ENCODE measurements around the gene TSHZ1.

TSHZ1 gene

GRCh38 chr18:75262511-75262910 is 51.9 kb downstream of the TSHZ1 start:
- H3K9ac ChIP-seq (ENCODE audit: low read length), result no peak overlapping the region
- no peak overlapping the region for H3K4me3 ChIP-seq (ENCODE audit: low read depth, low read length, poor library complexity, severe bottlenecking)
- no peaks in the 10 kb centered on the region for H3K9me3 ChIP-seq (ENCODE audit: low read length)
- no peak overlapping the region for H3K27ac ChIP-seq (ENCODE audit: low read depth, low read length, poor library complexity, severe bottlenecking)
- H3F3A ChIP-seq (ENCODE audit: insufficient read depth, low read length), result no peaks in the 10 kb centered on the region
- H3K4me2 ChIP-seq (ENCODE audit: low read length), result no peak overlapping the region
- H3K4me1 ChIP-seq (ENCODE audit: insufficient read depth, low read length, severe bottlenecking), result no peaks in the 10 kb centered on the region
- 0 out of 2 replicates have a peak, but pooled peaks cover 4% of the 10 kb centered on the region for H3K27me3 ChIP-seq (ENCODE audit: insufficient read depth, low read length)
- H3K9me2 ChIP-seq (ENCODE audit: low read depth, low read length), result no peaks in the 10 kb centered on the region
- H3K79me2 ChIP-seq (ENCODE audit: insufficient read depth, low read length), result no peaks in the 10 kb centered on the region
- no peak overlapping the region for H2AFZ ChIP-seq (ENCODE audit: low read length)
- TF ChIP-seq EZH2 (IDR thresholded peaks at IDR 0.05; ENCODE audit: borderline replicate concordance, low read length), result no peak
- TF ChIP-seq, protein P1, sequence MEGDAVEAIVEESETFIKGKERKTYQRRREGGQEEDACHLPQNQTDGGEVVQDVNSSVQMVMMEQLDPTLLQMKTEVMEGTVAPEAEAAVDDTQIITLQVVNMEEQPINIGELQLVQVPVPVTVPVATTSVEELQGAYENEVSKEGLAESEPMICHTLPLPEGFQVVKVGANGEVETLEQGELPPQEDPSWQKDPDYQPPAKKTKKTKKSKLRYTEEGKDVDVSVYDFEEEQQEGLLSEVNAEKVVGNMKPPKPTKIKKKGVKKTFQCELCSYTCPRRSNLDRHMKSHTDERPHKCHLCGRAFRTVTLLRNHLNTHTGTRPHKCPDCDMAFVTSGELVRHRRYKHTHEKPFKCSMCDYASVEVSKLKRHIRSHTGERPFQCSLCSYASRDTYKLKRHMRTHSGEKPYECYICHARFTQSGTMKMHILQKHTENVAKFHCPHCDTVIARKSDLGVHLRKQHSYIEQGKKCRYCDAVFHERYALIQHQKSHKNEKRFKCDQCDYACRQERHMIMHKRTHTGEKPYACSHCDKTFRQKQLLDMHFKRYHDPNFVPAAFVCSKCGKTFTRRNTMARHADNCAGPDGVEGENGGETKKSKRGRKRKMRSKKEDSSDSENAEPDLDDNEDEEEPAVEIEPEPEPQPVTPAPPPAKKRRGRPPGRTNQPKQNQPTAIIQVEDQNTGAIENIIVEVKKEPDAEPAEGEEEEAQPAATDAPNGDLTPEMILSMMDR (IDR thresholded peaks at IDR 0.05; ENCODE audit: low read length), result no peak
- H4K20me1 ChIP-seq (ENCODE audit: insufficient read depth, low read length), result no peaks in the 10 kb centered on the region
- no peaks in the 10 kb centered on the region for H3K36me3 ChIP-seq (ENCODE audit: insufficient read depth, low read length)

DNA sequence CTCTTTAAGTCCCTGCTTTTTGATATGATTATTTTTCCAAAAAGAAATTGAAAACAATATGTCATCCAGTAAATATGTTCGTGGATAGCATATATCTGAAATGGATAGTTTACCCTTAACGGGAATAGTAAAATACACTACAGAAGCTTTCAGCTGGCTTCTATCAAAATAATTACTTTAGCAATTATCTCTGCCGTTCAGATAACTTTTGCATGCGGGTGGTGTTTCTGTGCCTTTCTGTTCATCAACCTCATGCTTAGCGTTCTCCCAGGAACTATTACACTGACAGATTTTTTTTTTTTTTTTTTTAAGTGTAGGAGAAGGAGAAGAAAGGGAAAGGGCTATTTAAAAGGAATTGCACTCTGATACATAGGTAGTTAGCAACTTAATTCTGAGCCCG is 53.6 kb downstream of the TSHZ1 start:
- H3K9ac ChIP-seq (ENCODE audit: low read length), result no peak overlapping the region
- H3K9me3 ChIP-seq (ENCODE audit: low read length), result no peaks in the 10 kb centered on the region
- no peak overlapping the region for H3K27ac ChIP-seq (ENCODE audit: low read depth, low read length, poor library complexity, severe bottlenecking)
- H3K4me1 ChIP-seq (ENCODE audit: insufficient read depth, low read length, severe bottlenecking), result no peaks in the 10 kb centered on the region
- H3K9me2 ChIP-seq (ENCODE audit: low read depth, low read length), result no peaks in the 10 kb centered on the region
- H3K27me3 ChIP-seq (ENCODE audit: insufficient read depth, low read length), result 0 out of 2 replicates have a peak, but pooled peaks cover 4% of the 10 kb centered on the region
- H4K20me1 ChIP-seq (ENCODE audit: insufficient read depth, low read length), result no peaks in the 10 kb centered on the region
- no peaks in the 10 kb centered on the region for H3K79me2 ChIP-seq (ENCODE audit: insufficient read depth, low read length)
- no peak overlapping the region for H3K4me3 ChIP-seq (ENCODE audit: low read depth, low read length, poor library complexity, severe bottlenecking)
- TF ChIP-seq EZH2 (IDR thresholded peaks at IDR 0.05; ENCODE audit: borderline replicate concordance, low read length), result no peak
- TF ChIP-seq, protein P1 (IDR thresholded peaks at IDR 0.05; ENCODE audit: low read length), result no peak
- no peaks in the 10 kb centered on the region for H3F3A ChIP-seq (ENCODE audit: insufficient read depth, low read length)
- H3K4me2 ChIP-seq (ENCODE audit: low read length), result no peak overlapping the region
- H3K36me3 ChIP-seq (ENCODE audit: insufficient read depth, low read length), result no peaks in the 10 kb centered on the region
- no peak overlapping the region for H2AFZ ChIP-seq (ENCODE audit: low read length)

DNA sequence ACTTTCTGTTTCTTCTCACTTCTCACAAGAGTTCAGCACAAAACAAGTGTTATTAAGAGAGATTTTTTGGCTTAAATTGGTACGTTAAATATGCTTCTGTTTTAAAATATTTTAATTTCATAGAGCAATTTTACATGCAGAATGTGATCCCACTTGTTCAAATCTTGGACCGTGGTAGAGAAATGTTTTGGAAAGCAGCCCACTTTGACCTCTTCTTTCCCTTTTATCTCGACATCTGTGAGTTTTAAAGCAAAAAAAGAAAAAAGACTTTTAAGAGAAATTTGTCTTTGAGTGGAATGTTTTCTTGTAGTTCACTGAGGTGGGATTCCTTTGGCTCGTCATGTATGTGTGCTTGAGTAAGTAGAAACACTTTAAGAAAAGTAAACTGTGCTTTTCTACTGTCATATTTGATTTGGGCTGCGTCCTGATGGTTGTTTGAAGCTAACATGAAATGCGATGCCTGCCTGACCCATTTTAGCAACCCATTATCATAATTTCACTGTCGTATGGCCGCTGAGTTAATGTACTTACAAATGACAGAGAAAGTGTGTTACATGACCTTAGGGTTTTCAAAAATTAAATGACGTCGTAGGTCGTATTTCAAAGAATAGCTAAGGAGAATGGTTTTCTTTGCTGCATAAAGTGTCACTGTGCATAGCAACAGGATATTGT is 54.5 kb downstream of the TSHZ1 start:
- Histone ChIP-seq H4K20me1 (ENCODE audit: insufficient read depth, low read length) (no peaks in the 10 kb centered on the region), H3K9me3 (ENCODE audit: low read length) (no peaks in the 10 kb centered on the region), H3K9ac (ENCODE audit: low read length) (no peak overlapping the region), H3K4me1 (ENCODE audit: insufficient read depth, low read length, severe bottlenecking) (no peaks in the 10 kb centered on the region), H3F3A (ENCODE audit: insufficient read depth, low read length) (no peaks in the 10 kb centered on the region), H3K4me3 (ENCODE audit: low read depth, low read length, poor library complexity, severe bottlenecking) (no peak overlapping the region), H3K36me3 (ENCODE audit: insufficient read depth, low read length) (no peaks in the 10 kb centered on the region), H3K79me2 (ENCODE audit: insufficient read depth, low read length) (no peaks in the 10 kb centered on the region), H3K27ac (ENCODE audit: low read depth, low read length, poor library complexity, severe bottlenecking) (no peak overlapping the region), H3K27me3 (ENCODE audit: insufficient read depth, low read length) (0 out of 2 replicates have a peak, but pooled peaks cover 4% of the 10 kb centered on the region), H3K4me2 (ENCODE audit: low read length) (no peak overlapping the region), H3K9me2 (ENCODE audit: low read depth, low read length) (no peaks in the 10 kb centered on the region), H2AFZ (ENCODE audit: low read length) (no peak overlapping the region)
- TF ChIP-seq, protein P1 (IDR thresholded peaks at IDR 0.05; ENCODE audit: low read length), result no peak
- no peak for TF ChIP-seq EZH2 (IDR thresholded peaks at IDR 0.05; ENCODE audit: borderline replicate concordance, low read length)
